ENCODE measurements around the gene EID2. TPM values are rescaled to one million over a fixed set of nuclear protein-coding genes. Genes with fewer than 3 reads are reported as not detected.

Gene EID2
- total and polyA plus RNA-seq, 2 of the 8 experiments (the other 6 are each of a cell fraction or from before 2014, with no cell fraction given): 7.8 to 29.6 TPM

GRCh38 chr19:39533003-39533512 lies 6.9 kb downstream of the EID2 start:
- POLR2A ChIA-PET (ENCODE audit: partially characterized antibody): interaction anchor here (0.7 to 2.3 kb wide), 21 partner anchors 8 to 301 kb away, joined by 3 to 12 read pairs (median 4); partner anchors contain the start of genes DLL3, DYRK1B, MED29 and PAF1
- no peak overlapping the region for H3K4me3 ChIP-seq (ENCODE audit: extremely low read depth in 1 of 4, insufficient read depth in 2 of 4, low read depth in 3 of 4, low read length in 4 of 4)

More at GRCh38 chr19:39533003-39533512, 6.9 kb downstream of the EID2 start:
- no peak overlapping the region for H4K91ac ChIP-seq (replicated peaks; ENCODE audit: insufficient read length, low read length)
- no peak overlapping the region for H3K56ac ChIP-seq (replicated peaks; ENCODE audit: insufficient read length, low read depth, low read length)
- H2AK5ac ChIP-seq (ENCODE audit: low read depth, low read length): no peak overlapping the region
- WGBS, 2 experiments (ENCODE audit: extremely low coverage in 1 of 2, insufficient coverage in 1 of 2, insufficient read length in 1 of 2, insufficient replicate concordance in 2 of 2, low coverage in 1 of 2, low lambda C conversion rate in 2 of 2, missing lambda C conversion rate in 1 of 2): 51% methylated on average over 10 of the region's 12 CpGs; no CpG with 5 or more reads in 1 of the 2 experiments
- H3K23ac ChIP-seq (ENCODE audit: insufficient read length): no peak overlapping the region
- no peak overlapping the region for H3K4ac ChIP-seq (replicated peaks; ENCODE audit: insufficient read length, low read depth, low read length)
- no peak overlapping the region for H2BK20ac ChIP-seq (ENCODE audit: low read length)
- TF ChIP-seq HDAC6 (IDR thresholded peaks at IDR 0.05; ENCODE audit: low read depth, low read length) (no peak), SAP30 (IDR thresholded peaks at IDR 0.05; ENCODE audit: insufficient read depth, insufficient replicate concordance, low read length) (no peak), SP1 (IDR thresholded peaks at IDR 0.05; ENCODE audit: low read depth, low read length) (no peak), MAFK (IDR thresholded peaks at IDR 0.05; ENCODE audit: low read depth, low read length) (no peak)
- CTCF ChIA-PET (ENCODE audit: partially characterized antibody): interaction anchor here (0.8 to 10.6 kb wide), 23 partner anchors 8 to 239 kb away, joined by 3 to 101 read pairs (median 5); partner anchors contain the start of genes DLL3, EID2 and SELENOV
- no peaks in the 10 kb centered on the region for H3K4me1 ChIP-seq (replicated peaks in 1 of 4; ENCODE audit: control insufficient read depth in 3 of 4, insufficient read depth in 4 of 4, low read length in 3 of 4)
- H2BK15ac ChIP-seq (ENCODE audit: low read length): no peak overlapping the region
- H2BK120ac ChIP-seq (replicated peaks; ENCODE audit: low read depth, low read length): no peak overlapping the region
- no peak overlapping the region for H2AFZ ChIP-seq (ENCODE audit: low read length)
- peaks cover 4% of the 10 kb centered on the region for H3K23me2 ChIP-seq (ENCODE audit: low read depth, low read length)
- H4K8ac ChIP-seq (ENCODE audit: extremely low read depth, insufficient read depth, low read length): no peak overlapping the region; the same call in 1 of the 2 replicates
- no peak overlapping the region for H4K5ac ChIP-seq (ENCODE audit: insufficient read length, low read depth, low read length)
- H3K36me3 ChIP-seq (ENCODE audit: control insufficient read depth in 2 of 4, insufficient read depth in 4 of 4, low read length in 3 of 4): no peaks in the 10 kb centered on the region
- H3K14ac ChIP-seq (ENCODE audit: insufficient read length): no peak overlapping the region
- no peak for DNase-seq (ENCODE audit: low read depth in 1 of 2, low spot score in 2 of 2)
- H4K20me1 ChIP-seq (replicated peaks in 1 of 2; ENCODE audit: control insufficient read depth in 1 of 2, insufficient read depth in 2 of 2, low read length in 2 of 2): peaks cover 0 to 4% of the 10 kb centered on the region in 2 experiments
- no peak overlapping the region for H2BK5ac ChIP-seq (ENCODE audit: low read depth, low read length)
- no peak overlapping the region for H3K18ac ChIP-seq (ENCODE audit: extremely low read depth, low read length)
- H3K27ac ChIP-seq (ENCODE audit: low read depth, low read length): no peak overlapping the region
- H3K27me3 ChIP-seq (replicated peaks in 1 of 4; ENCODE audit: control insufficient read depth in 3 of 4, extremely low read depth in 1 of 4, insufficient read depth in 3 of 4, low read length in 3 of 4): peaks cover 0 to 3% (median 0%) of the 10 kb centered on the region in 4 experiments; a peak in 1 of 7 replicates
- H3K79me2 ChIP-seq (ENCODE audit: control insufficient read depth in 1 of 2, insufficient read depth in 2 of 2, low read length in 2 of 2): peaks cover 0 to 5% of the 10 kb centered on the region in 2 experiments; a peak in 1 of 4 replicates
- FAIRE-seq: no peak
- H3K79me1 ChIP-seq (ENCODE audit: low read depth, low read length): no peaks in the 10 kb centered on the region
- no peak overlapping the region for H3K4me2 ChIP-seq (ENCODE audit: insufficient read depth in 1 of 2, low read depth in 2 of 2, low read length in 2 of 2)
- no peak overlapping the region for H2BK12ac ChIP-seq (ENCODE audit: low read depth, low read length)
- H3K9ac ChIP-seq (replicated peaks in 1 of 4; ENCODE audit: extremely low read depth in 1 of 4, low read depth in 3 of 4, low read length in 3 of 4): no peak overlapping the region
- peaks cover 0 to 4% of the 10 kb centered on the region in 2 experiments; a peak in 1 of 4 replicates for H3K9me3 ChIP-seq (ENCODE audit: insufficient read depth in 2 of 2, low read depth in 1 of 2, low read length in 1 of 2)
